Esophagus squamous epithelium (tissue), 5 donors: ENCODE measurements around the gene THSD8. TPM values are rescaled to one million over a fixed set of nuclear protein-coding genes. Genes with fewer than 3 reads are reported as not detected.

ENCODE experiments used
- DNase-seq: peaks from one replicate; lab custom pipeline; 2025; lab: John Stamatoyannopoulos, UW
- H3K27ac ChIP-seq, 4 donors: fragments of 200-600 bp; sonication (generic); one replicate each; pipeline ENCODE4 v1.5.1; 2016 to 2019; ENCODE audit warnings: mild to moderate bottlenecking in 1 of 4
- H3K27me3 ChIP-seq, 4 donors: fragments of 200-600 bp; sonication (generic); 1 replicate in 3 of 4; 2 replicates in 1 of 4; pipeline versions ENCODE4 v1.5.1 to v1.6.0; 2017 to 2021; ENCODE audit warnings: antibody characterized with exemption in 1 of 4
- H3K36me3 ChIP-seq, 3 donors: fragments of 200-600 bp; sonication (generic); one replicate each; pipeline ENCODE4 v1.5.1; 2016 to 2019
- H3K4me1 ChIP-seq, 3 donors: fragments of 200-600 bp; sonication (generic); one replicate each; pipeline ENCODE4 v1.5.1; 2017 to 2019
- H3K4me3 ChIP-seq, 4 donors: fragments of 200-600 bp; sonication (generic); 1 replicate in 3 of 4; 2 replicates in 1 of 4; pipeline ENCODE4 v1.5.1; 2016 to 2019; ENCODE audit warnings: mild to moderate bottlenecking in 2 of 4, moderate library complexity in 1 of 4
- H3K9me3 ChIP-seq, 3 donors: fragments of 200-600 bp; sonication (generic); one replicate each; pipeline ENCODE4 v1.5.1; 2016 to 2019
- POLR2A ChIP-seq, 4 donors: fragments of 450-650 bp; IDR thresholded peaks; one replicate each; pipeline ENCODE4 v1.6.1; 2017; ENCODE audit warnings: antibody characterized with exemption in 4 of 4, mild to moderate bottlenecking in 4 of 4, moderate library complexity in 3 of 4
- WGBS, 2 donors: methylation state at CpG; one replicate each; pipeline ENCODE4 v1.1.5; 2018; 5-methylcytosine and 5-hydroxymethylcytosine counted together
- intact Hi-C: fragments of 100-400 bp; cut with DNase I; formaldehyde crosslinking; loops from one replicate; pipeline ENCODE4 v1.15.0; 2022
- total RNA-seq, 4 donors: library from RNA; depleted of rRNA; stranded (reverse); fragments of >200 nt; gene quantifications; one replicate each; pipeline ENCODE4 v1.1.0, GENCODE V29; 2016
- TF ChIP-seq, protein P1 (sequence below), 6 experiments: fragments of 450-650 bp in 4 of 6; fragments of 200-600 bp in 2 of 6; sonication (generic) in 2 of 6; IDR thresholded peaks; one replicate each; pipeline ENCODE4 v1.5.1; 2016 to 2019; ENCODE audit warnings: antibody characterized with exemption in 6 of 6, mild to moderate bottlenecking in 4 of 6, moderate library complexity in 4 of 6
- donor health status: DM: yes; HTN: yes; CAD: no.

The THSD8 gene
- total RNA-seq, 4 donors from 2014 or later, result not detected

DNA sequence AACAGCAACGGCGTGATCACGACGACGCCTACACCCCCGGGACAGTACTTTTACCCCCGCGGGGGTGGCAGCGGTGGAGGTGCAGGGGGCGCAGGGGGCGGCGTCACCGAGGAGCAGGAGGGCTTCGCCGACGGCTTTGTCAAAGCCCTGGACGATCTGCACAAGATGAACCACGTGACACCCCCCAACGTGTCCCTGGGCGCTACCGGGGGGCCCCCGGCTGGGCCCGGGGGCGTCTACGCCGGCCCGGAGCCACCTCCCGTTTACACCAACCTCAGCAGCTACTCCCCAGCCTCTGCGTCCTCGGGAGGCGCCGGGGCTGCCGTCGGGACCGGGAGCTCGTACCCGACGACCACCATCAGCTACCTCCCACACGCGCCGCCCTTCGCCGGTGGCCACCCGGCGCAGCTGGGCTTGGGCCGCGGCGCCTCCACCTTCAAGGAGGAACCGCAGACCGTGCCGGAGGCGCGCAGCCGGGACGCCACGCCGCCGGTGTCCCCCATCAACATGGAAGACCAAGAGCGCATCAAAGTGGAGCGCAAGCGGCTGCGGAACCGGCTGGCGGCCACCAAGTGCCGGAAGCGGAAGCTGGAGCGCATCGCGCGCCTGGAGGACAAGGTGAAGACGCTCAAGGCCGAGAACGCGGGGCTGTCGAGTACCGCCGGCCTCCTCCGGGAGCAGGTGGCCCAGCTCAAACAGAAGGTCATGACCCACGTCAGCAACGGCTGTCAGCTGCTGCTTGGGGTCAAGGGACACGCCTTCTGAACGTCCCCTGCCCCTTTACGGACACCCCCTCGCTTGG is 9.6 kb upstream of the THSD8 start:
- intact Hi-C loops, result no loop called here
- Histone ChIP-seq H3K27me3 (no peaks in the 10 kb centered on the region), H3K4me1 (peaks cover 41 to 74% (median 57%) of the 10 kb centered on the region in 3 donors), H3K9me3 (no peaks in the 10 kb centered on the region), H3K27ac (peak overlapping the region; percentile 99), H3K36me3 (peaks cover 0 to 11% (median 7%) of the 10 kb centered on the region in 3 donors), H3K4me3 (peak overlapping the region; percentile 79 to 89 (median 88))
- peak in 2 of 4 donors; percentile 21 to 74 for TF ChIP-seq POLR2A (IDR thresholded peaks at IDR 0.05)
- TF ChIP-seq, protein P1, sequence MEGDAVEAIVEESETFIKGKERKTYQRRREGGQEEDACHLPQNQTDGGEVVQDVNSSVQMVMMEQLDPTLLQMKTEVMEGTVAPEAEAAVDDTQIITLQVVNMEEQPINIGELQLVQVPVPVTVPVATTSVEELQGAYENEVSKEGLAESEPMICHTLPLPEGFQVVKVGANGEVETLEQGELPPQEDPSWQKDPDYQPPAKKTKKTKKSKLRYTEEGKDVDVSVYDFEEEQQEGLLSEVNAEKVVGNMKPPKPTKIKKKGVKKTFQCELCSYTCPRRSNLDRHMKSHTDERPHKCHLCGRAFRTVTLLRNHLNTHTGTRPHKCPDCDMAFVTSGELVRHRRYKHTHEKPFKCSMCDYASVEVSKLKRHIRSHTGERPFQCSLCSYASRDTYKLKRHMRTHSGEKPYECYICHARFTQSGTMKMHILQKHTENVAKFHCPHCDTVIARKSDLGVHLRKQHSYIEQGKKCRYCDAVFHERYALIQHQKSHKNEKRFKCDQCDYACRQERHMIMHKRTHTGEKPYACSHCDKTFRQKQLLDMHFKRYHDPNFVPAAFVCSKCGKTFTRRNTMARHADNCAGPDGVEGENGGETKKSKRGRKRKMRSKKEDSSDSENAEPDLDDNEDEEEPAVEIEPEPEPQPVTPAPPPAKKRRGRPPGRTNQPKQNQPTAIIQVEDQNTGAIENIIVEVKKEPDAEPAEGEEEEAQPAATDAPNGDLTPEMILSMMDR (IDR thresholded peaks at IDR 0.05), result no peak
- DNase-seq, result no peak
- 0% methylated on average over 8 to 9 of the region's 84 CpGs for WGBS, 2 donors

DNA sequence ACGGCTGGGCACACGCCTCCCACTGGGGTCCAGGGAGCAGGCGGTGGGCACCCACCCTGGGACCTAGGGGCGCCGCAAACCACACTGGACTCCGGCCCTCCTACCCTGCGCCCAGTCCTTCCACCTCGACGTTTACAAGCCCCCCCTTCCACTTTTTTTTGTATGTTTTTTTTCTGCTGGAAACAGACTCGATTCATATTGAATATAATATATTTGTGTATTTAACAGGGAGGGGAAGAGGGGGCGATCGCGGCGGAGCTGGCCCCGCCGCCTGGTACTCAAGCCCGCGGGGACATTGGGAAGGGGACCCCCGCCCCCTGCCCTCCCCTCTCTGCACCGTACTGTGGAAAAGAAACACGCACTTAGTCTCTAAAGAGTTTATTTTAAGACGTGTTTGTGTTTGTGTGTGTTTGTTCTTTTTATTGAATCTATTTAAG is 9.0 kb upstream of the THSD8 start:
- peaks cover 35 to 68% (median 51%) of the 10 kb centered on the region in 3 donors for H3K4me1 ChIP-seq
- H3K36me3 ChIP-seq, result peaks cover 0 to 13% (median 11%) of the 10 kb centered on the region in 3 donors
- 0% methylated on average over 15 to 18 of the region's 22 CpGs for whole genome bisulfite sequencing, 2 donors
- no peaks in the 10 kb centered on the region for H3K27me3 ChIP-seq
- DNase-seq, result no peak
- H3K27ac ChIP-seq, result peak overlapping the region; percentile 99
- no peaks in the 10 kb centered on the region for H3K9me3 ChIP-seq
- peak overlapping the region; percentile 79 to 89 (median 88) for H3K4me3 ChIP-seq
- TF ChIP-seq POLR2A (IDR thresholded peaks at IDR 0.05), result peak in 2 of 4 donors; percentile 5 to 42
- TF ChIP-seq, protein P1 (IDR thresholded peaks at IDR 0.05), result peak in 1 of 6 experiments; percentile 1
- intact Hi-C loops, result no loop called here

DNA sequence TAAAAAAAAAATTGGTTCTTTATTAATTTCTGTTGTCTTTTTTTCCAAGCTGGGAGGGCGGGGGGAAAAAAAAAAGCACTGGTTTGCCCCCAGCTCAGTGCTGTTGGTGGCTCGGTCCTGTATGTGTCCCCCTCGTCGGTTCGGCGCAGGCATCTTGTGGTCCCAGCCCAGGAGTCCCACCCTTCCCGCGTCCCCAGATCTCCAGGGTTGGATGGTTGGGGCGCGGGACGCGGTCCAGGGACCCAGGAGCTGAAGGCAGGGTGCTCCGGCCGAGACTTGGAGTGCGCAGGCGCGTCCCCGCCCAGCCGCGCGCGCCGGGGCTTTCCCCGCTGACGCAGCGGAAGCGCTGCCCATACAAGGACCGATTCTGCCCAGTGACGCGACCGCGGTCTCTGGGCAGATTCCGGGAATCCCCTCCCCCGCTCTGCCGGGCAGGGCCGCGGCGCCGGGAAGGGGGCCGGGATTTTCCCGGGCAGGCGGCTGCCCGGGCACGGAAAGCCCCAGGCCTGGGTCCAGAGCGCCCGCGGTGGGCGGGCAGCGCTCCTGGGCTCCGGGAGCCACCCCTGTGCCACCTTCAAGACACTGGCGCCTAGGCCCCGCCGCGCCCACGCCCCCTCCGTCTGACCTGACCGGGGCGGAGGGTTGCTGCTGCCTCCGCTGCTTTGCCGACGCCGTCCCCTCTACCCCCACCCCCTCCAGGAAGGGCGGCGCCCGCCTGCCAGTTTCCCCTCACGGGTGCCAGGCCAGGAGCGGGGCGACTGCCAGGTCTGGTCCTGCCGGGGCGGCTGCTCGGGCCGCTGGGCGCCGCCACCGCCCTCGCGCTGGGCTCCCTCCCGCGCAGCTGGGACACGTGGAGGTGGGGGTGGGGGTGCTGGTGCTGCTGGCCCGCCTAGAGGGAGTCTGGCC is 8.3 kb upstream of the THSD8 start:
- TF ChIP-seq, protein P1 (IDR thresholded peaks at IDR 0.05), result peak in 3 of 6 experiments; percentile 14 to 17 (median 15)
- TF ChIP-seq POLR2A (IDR thresholded peaks at IDR 0.05), result peak in 3 of 4 donors; percentile 50 to 93 (median 77)
- WGBS, 2 donors, result 0% methylated on average over 1 to 9 of the region's 81 CpGs
- intact Hi-C loops, result no loop called here
- peak; percentile 66 for DNase-seq
- H3K27me3 ChIP-seq, result no peaks in the 10 kb centered on the region
- H3K27ac ChIP-seq, result peak overlapping the region; percentile 99
- peaks cover 28 to 61% (median 44%) of the 10 kb centered on the region in 3 donors for H3K4me1 ChIP-seq
- peak overlapping the region; percentile 79 to 89 (median 88) for H3K4me3 ChIP-seq
- H3K36me3 ChIP-seq, result peaks cover 0 to 20% (median 11%) of the 10 kb centered on the region in 3 donors
- H3K9me3 ChIP-seq, result no peaks in the 10 kb centered on the region

DNA sequence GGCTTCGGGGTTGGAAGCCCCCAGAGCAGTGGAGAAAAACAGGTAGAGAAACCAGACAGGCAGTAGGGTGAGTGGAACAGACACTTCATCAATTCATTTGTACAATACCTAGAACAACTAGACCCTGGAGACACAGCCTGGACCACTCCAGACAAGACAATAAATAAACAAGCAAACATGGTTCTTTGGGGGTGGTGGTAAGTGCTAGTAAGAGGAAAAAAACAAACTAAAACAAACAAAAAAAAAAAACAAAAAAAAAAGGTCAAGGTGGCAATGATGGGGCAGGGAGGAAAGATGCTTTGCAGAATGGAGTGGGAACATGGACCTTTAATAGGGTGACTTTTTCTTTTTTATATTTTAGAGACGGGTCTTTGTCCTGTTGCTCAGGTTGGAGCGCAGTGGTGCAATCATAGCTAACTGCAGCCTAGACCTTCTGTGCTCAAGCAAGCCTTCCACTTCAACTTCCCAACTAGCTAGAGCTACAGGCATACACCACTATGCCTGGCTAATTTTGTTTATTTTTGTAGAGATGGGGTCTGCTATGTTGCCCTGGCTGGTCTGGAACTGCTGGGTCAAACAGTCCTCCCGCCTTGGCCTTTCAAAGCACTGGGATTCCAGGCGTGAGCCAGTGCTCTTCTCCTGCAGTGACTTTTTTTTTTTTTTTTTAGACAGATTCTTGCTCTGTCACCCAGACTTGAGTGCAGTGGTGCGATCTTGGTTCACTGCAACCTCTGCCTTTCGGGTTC is 7.5 kb upstream of the THSD8 start:
- Histone ChIP-seq H3K27ac (peak overlapping the region; percentile 99), H3K4me1 (peaks cover 20 to 53% (median 36%) of the 10 kb centered on the region in 3 donors), H3K4me3 (peak overlapping the region; percentile 79 to 89 (median 88)), H3K9me3 (no peaks in the 10 kb centered on the region), H3K36me3 (peaks cover 0 to 28% (median 11%) of the 10 kb centered on the region in 3 donors), H3K27me3 (no peaks in the 10 kb centered on the region)
- TF ChIP-seq, protein P1 (IDR thresholded peaks at IDR 0.05), result peak in 1 of 6 experiments; percentile 0
- no peak for TF ChIP-seq POLR2A (IDR thresholded peaks at IDR 0.05)
- intact Hi-C loops, result no loop called here
- DNase-seq, result no peak
- 51 to 57% methylated on average over 6 to 7 of the region's 7 CpGs for WGBS, 2 donors
